WTC11 (cell line): ENCODE results near the gene MEDAG.

ENCODE experiments used
- AR ChIP-seq: fragments of 250-450 bp; sonication (Bioruptor Pico); IDR thresholded peaks from 2 replicates; pipeline ENCODE4 v1.9.0; 2021; ENCODE audit warnings: mild to moderate bottlenecking
- ATF3 ChIP-seq: sonication (generic); formaldehyde crosslinking; conservative IDR thresholded peaks from 2 replicates; pipeline ENCODE4 v1.8.1; 2022; ENCODE audit warnings: mild to moderate bottlenecking, missing genetic modification reagents
- CREM ChIP-seq: sonication (generic); formaldehyde crosslinking; IDR thresholded peaks from 2 replicates; pipeline ENCODE4 v1.8.1; 2022; ENCODE audit warnings: mild to moderate bottlenecking, missing genetic modification reagents, moderate library complexity
- CTCF ChIP-seq: fragments of 200-600 bp; IDR thresholded peaks from 2 replicates; pipeline ENCODE4 v1.8.0; 2022; ENCODE audit warnings: antibody characterized with exemption
- ELF4 ChIP-seq: sonication (generic); formaldehyde crosslinking; IDR thresholded peaks from 2 replicates; pipeline ENCODE4 v1.8.1; 2022; ENCODE audit warnings: low read depth, mild to moderate bottlenecking, moderate library complexity, missing genetic modification reagents
- JUN ChIP-seq: sonication (generic); formaldehyde crosslinking; IDR thresholded peaks from 2 replicates; pipeline ENCODE4 v1.8.0; 2023; ENCODE audit warnings: mild to moderate bottlenecking, missing genetic modification reagents
- MAX ChIP-seq: sonication (generic); formaldehyde crosslinking; IDR thresholded peaks from 2 replicates; pipeline ENCODE4 v1.8.0; 2022; ENCODE audit warnings: mild to moderate bottlenecking, missing genetic modification reagents
- MXD4 ChIP-seq: fragments of 250-450 bp; sonication (Bioruptor Pico); IDR thresholded peaks from 2 replicates; pipeline ENCODE4 v1.8.0; 2021; ENCODE audit warnings: mild to moderate bottlenecking, moderate library complexity, borderline replicate concordance
- NR2C2 ChIP-seq: sonication (generic); formaldehyde crosslinking; IDR thresholded peaks from 2 replicates; pipeline ENCODE4 v1.8.0; 2022; ENCODE audit warnings: mild to moderate bottlenecking, missing genetic modification reagents
- RELA ChIP-seq: sonication (generic); formaldehyde crosslinking; IDR thresholded peaks from 2 replicates; pipeline ENCODE4 v1.8.1; 2022; ENCODE audit warnings: missing genetic modification reagents, mild to moderate bottlenecking, borderline replicate concordance
- SP1 ChIP-seq: sonication (generic); formaldehyde crosslinking; conservative IDR thresholded peaks from 2 replicates; pipeline ENCODE4 v1.8.1; 2022; ENCODE audit warnings: missing genetic modification reagents
- USF2 ChIP-seq: sonication (generic); formaldehyde crosslinking; IDR thresholded peaks from 2 replicates; pipeline ENCODE4 v1.8.1; 2023; ENCODE audit warnings: mild to moderate bottlenecking, missing genetic modification reagents, moderate library complexity
- ZBTB21 ChIP-seq: sonication (generic); formaldehyde crosslinking; IDR thresholded peaks from 2 replicates; pipeline ENCODE4 v1.8.1; 2023; ENCODE audit warnings: mild to moderate bottlenecking, missing genetic modification reagents, borderline replicate concordance
- ZNF425 ChIP-seq: fragments of 250-450 bp; sonication (Bioruptor Pico); conservative IDR thresholded peaks from 2 replicates; pipeline ENCODE4 v1.9.0; 2021; ENCODE audit warnings: mild to moderate bottlenecking

- no peak for TF ChIP-seq SP1 (CRISPR knock-in tag)
- no peak for TF ChIP-seq RELA (CRISPR knock-in tag)
- TF ChIP-seq JUN = no peak
- TF ChIP-seq CTCF = no peak
- TF ChIP-seq NR2C2 = no peak
- TF ChIP-seq ZNF425 = no peak
- TF ChIP-seq MAX (CRISPR knock-in tag) = no peak
- TF ChIP-seq AR (CRISPR knock-in tag) = no peak
- no peak for TF ChIP-seq MXD4
- no peak for TF ChIP-seq USF2 (CRISPR knock-in tag)
- no peak for TF ChIP-seq ATF3 (CRISPR knock-in tag)
- no peak for TF ChIP-seq ELF4
- TF ChIP-seq ZBTB21 (CRISPR knock-in tag) = no peak
- TF ChIP-seq CREM (CRISPR knock-in tag) = no peak
These were observed 33.8 kb upstream of the MEDAG start for GRCh38 chr13:30872276-30872594.
